Activated naive CD8-positive, alpha-beta T cell treated with anti-CD3 and anti-CD28 coated beads, Interleukin-2, amount 10 ng/mL, durations not matched to agents 7 days and 5 days (primary cell): ENCODE data around the gene TARP.
"Not testable (repeated sequence)": the region's sequence is repeated elsewhere in the genome, so short reads cannot be mapped to it uniquely, and the experiment has no call there.

Source experiments
- ATAC-seq: fragments of 150-1000 bp; cut with Tn5 transposase; one replicate; pipeline ENCODE4 v1.10.0; 2021; ENCODE audit warnings: low read depth, moderate library complexity
- POLR2A ChIA-PET: fragments of 350-600 bp; sonication (Branson Sonifier 250); formaldehyde crosslinking; loops from one replicate; lab custom pipeline; 2021; ENCODE audit warnings: antibody characterized with exemption; lab: Charles Lee
- DNase-seq: peaks from one replicate; pipeline ENCODE4 v3.0.0; 2021
- H3K27ac Mint-ChIP-seq: one replicate; pipeline ENCODE4 v1.8.0; 2022; ENCODE audit warnings: mild to moderate bottlenecking, mixed read lengths
- H3K27me3 Mint-ChIP-seq: one replicate; pipeline ENCODE4 v1.8.0; 2022; ENCODE audit warnings: mild to moderate bottlenecking, moderate library complexity, mixed read lengths
- H3K36me3 Mint-ChIP-seq: one replicate; pipeline ENCODE4 v1.8.0; 2021; ENCODE audit warnings: mild to moderate bottlenecking, mixed read lengths
- H3K4me1 Mint-ChIP-seq: one replicate; pipeline ENCODE4 v1.8.0; 2021; ENCODE audit warnings: mixed read lengths
- H3K4me3 Mint-ChIP-seq: one replicate; pipeline ENCODE4 v1.8.0; 2022; ENCODE audit warnings: mild to moderate bottlenecking, moderate library complexity, mixed read lengths
- H3K9me3 Mint-ChIP-seq: one replicate; pipeline ENCODE4 v1.8.0; 2021; ENCODE audit warnings: mixed read lengths

The TARP gene

GRCh38 chr7:38291650-38292049, 18.2 kb upstream of the TARP start:
- ATAC-seq (no peak), DNase-seq (no peak)
- Mint-ChIP-seq H3K4me1 (no peaks in the 10 kb centered on the region), H3K9me3 (no peaks in the 10 kb centered on the region), H3K4me3 (no peak overlapping the region), H3K27ac (no peak overlapping the region), H3K36me3 (no peaks in the 10 kb centered on the region), H3K27me3 (no peaks in the 10 kb centered on the region)
- POLR2A ChIA-PET: no interaction called here

- POLR2A ChIA-PET: no interaction called here
- no peaks in the 10 kb centered on the region for H3K9me3 Mint-ChIP-seq
- no peak overlapping the region for H3K4me3 Mint-ChIP-seq
- no peaks in the 10 kb centered on the region for H3K36me3 Mint-ChIP-seq
- H3K27ac Mint-ChIP-seq: no peak overlapping the region
- H3K4me1 Mint-ChIP-seq: no peaks in the 10 kb centered on the region
- H3K27me3 Mint-ChIP-seq: no peaks in the 10 kb centered on the region
- DNase-seq (no peak), ATAC-seq (no peak)
Observed at GRCh38 chr7:38291117-38291647, 17.7 kb upstream of the TARP start.

- no peaks in the 10 kb centered on the region for H3K9me3 Mint-ChIP-seq
- no peak for DNase-seq
- H3K4me1 Mint-ChIP-seq: no peaks in the 10 kb centered on the region
- no peak for ATAC-seq
- no peak overlapping the region for H3K27ac Mint-ChIP-seq
- H3K36me3 Mint-ChIP-seq: no peaks in the 10 kb centered on the region
- no peak overlapping the region for H3K4me3 Mint-ChIP-seq
- no peaks in the 10 kb centered on the region for H3K27me3 Mint-ChIP-seq
- POLR2A ChIA-PET: no interaction called here
Observed at GRCh38 chr7:38284553-38284952, 11.1 kb upstream of the TARP start.

DNA sequence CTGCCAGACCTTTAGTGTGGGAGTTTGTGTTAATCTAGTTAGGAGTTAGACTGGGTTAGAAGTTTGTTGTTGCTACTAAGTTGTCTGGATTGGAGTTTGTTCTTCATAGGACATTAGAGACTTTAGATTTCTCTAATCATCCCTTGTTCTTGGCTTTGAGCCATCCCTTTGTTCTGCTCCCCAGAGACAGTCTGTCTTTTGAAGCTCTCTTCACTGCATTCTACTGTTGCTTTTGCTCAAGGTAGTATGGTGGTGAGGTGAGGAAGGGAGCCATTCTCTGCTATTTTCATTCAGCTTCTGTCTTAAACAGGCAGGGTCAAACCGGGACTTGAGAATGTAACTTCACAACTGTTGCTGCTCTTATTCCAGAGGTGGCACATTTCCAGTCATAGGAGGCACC, 10.4 kb upstream of the TARP start:
- Mint-ChIP-seq H3K4me1 (no peaks in the 10 kb centered on the region), H3K27ac (no peak overlapping the region), H3K4me3 (no peak overlapping the region), H3K36me3 (no peaks in the 10 kb centered on the region), H3K9me3 (no peaks in the 10 kb centered on the region), H3K27me3 (no peaks in the 10 kb centered on the region)
- POLR2A ChIA-PET: no interaction called here
- DNase-seq: no peak
- ATAC-seq: no peak

DNA sequence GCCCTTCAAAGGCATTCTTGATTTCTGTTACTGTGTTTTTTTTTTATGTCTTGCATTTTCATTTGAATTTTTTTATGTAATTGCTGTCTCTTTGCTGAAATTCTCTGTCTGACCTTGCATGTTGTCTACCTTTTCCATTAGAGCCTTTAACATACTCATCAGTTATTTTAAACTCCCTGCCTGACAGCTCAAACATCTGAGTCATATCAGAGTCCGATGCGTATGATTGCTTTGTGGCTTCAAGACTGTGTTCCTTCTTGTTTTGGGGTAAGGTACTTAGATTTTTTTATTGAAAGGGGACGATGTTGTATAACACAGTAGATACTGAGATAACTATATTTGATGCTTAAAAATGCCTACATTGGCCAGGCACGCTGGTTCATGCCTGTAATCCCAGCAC, 9.7 kb upstream of the TARP start:
- no peak overlapping the region for H3K4me3 Mint-ChIP-seq
- no peak overlapping the region for H3K27ac Mint-ChIP-seq
- H3K4me1 Mint-ChIP-seq: no peaks in the 10 kb centered on the region
- DNase-seq (no peak), ATAC-seq (no peak)
- POLR2A ChIA-PET: no interaction called here
- H3K36me3 Mint-ChIP-seq: no peaks in the 10 kb centered on the region
- no peaks in the 10 kb centered on the region for H3K9me3 Mint-ChIP-seq
- H3K27me3 Mint-ChIP-seq: no peaks in the 10 kb centered on the region

DNA sequence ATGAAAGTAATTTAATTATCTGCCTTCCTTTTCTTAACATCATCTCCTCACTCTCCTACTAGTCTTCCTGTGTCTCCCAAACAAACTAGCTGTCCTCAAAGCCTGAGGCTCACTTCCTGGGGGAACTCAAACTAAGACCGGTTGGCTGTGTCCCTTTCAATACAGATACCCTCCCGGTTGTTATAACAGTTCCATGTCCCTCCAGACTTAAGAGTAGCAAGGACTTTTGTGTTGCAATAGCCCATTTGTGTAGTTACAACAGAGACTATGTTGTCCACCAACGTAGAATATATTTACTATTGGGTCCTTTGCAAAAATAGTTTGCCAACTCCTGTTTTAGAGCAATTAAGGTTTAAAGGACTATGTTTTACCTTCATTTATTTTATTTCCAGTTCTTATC, 8.6 kb upstream of the TARP start:
- no peak overlapping the region for H3K27ac Mint-ChIP-seq
- no peak overlapping the region for H3K4me3 Mint-ChIP-seq
- no peaks in the 10 kb centered on the region for H3K9me3 Mint-ChIP-seq
- no peaks in the 10 kb centered on the region for H3K4me1 Mint-ChIP-seq
- ATAC-seq (no peak), DNase-seq (no peak)
- H3K36me3 Mint-ChIP-seq: no peaks in the 10 kb centered on the region
- no peaks in the 10 kb centered on the region for H3K27me3 Mint-ChIP-seq
- POLR2A ChIA-PET: no interaction called here

- Mint-ChIP-seq H3K27ac (no peak overlapping the region), H3K36me3 (no peaks in the 10 kb centered on the region), H3K9me3 (no peaks in the 10 kb centered on the region), H3K4me1 (no peaks in the 10 kb centered on the region), H3K4me3 (no peak overlapping the region), H3K27me3 (no peaks in the 10 kb centered on the region)
- DNase-seq (no peak), ATAC-seq (no peak)
- POLR2A ChIA-PET: no interaction called here
Observed at GRCh38 chr7:38281266-38281665, 7.8 kb upstream of the TARP start.

- DNase-seq: no peak
- H3K27ac Mint-ChIP-seq: no peak overlapping the region
- no peaks in the 10 kb centered on the region for H3K4me1 Mint-ChIP-seq
- no peak for ATAC-seq
- no peaks in the 10 kb centered on the region for H3K27me3 Mint-ChIP-seq
- H3K9me3 Mint-ChIP-seq: no peaks in the 10 kb centered on the region
- no peaks in the 10 kb centered on the region for H3K36me3 Mint-ChIP-seq
- POLR2A ChIA-PET: no interaction called here
- H3K4me3 Mint-ChIP-seq: no peak overlapping the region
Observed at GRCh38 chr7:38280707-38281106, 7.3 kb upstream of the TARP start.

DNA sequence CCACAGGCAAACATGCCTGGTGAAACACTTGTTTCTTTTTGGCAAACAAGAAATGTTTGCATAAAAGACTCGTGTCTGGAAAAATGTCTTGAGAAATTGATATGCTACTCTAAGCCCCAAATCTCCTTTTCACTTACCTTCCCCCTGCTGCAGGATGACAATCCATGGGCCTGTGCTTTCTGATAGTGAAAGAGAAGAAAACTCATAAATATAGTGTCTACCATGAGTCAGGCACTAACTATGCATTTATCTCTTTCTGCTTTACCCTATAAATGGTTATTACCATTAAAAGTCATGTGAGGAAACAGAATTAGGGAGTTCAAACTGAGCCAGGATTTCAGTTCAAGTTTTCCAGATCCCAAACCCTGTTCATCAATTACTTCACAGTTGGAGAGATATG, 6.6 kb upstream of the TARP start:
- Mint-ChIP-seq H3K27ac (no peak overlapping the region), H3K4me3 (no peak overlapping the region), H3K36me3 (no peaks in the 10 kb centered on the region), H3K9me3 (no peaks in the 10 kb centered on the region), H3K4me1 (no peaks in the 10 kb centered on the region), H3K27me3 (no peaks in the 10 kb centered on the region)
- ATAC-seq (no peak), DNase-seq (no peak)
- POLR2A ChIA-PET: no interaction called here

GRCh38 chr7:38276096-38276877, 2.9 kb upstream of the TARP start:
- DNase-seq (no peak), ATAC-seq (no peak)
- POLR2A ChIA-PET: no interaction called here
- no peaks in the 10 kb centered on the region for H3K9me3 Mint-ChIP-seq
- peak overlapping the region; percentile 63 for H3K4me3 Mint-ChIP-seq
- peak overlapping the region; percentile 48 for H3K27ac Mint-ChIP-seq
- H3K4me1 Mint-ChIP-seq: no peaks in the 10 kb centered on the region
- no peaks in the 10 kb centered on the region for H3K36me3 Mint-ChIP-seq
- no peaks in the 10 kb centered on the region for H3K27me3 Mint-ChIP-seq

DNA sequence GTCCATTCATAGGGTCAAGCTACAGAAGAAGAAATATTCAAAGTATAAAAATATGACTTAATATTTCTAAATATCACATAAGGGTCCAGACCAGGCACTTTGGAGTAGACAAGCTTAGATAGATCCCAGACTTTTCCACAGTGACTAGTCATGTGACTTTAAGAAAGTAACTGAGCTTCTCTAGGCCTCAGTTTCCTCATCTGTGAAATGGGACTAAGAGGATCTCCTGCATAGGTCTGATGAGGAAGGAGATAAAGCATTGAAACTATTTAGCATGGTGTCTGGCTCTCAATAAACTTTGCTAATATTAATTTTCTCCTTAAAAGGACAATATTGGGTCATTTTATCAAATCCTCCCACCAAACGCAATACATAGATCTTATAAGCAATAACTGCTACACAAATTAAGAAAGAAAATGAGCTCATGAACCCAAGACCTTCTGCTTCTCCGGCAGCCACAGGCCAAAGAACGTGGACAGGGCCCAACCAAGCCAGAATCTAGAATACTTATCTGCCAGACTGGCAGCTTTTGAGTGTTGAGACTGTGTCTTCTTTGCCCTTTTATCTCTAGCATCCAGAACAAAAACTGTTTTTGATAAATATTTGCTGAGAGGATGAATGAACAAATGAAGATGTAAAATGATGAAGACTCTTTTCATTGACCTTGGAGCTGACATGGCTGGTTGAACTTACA, 1.6 kb upstream of the TARP start:
- H3K27ac Mint-ChIP-seq: peak overlapping the region; percentile 16
- H3K4me1 Mint-ChIP-seq: no peaks in the 10 kb centered on the region
- peak overlapping the region; percentile 32 for H3K4me3 Mint-ChIP-seq
- no peaks in the 10 kb centered on the region for H3K27me3 Mint-ChIP-seq
- POLR2A ChIA-PET: no interaction called here
- no peak for ATAC-seq
- no peaks in the 10 kb centered on the region for H3K9me3 Mint-ChIP-seq
- no peaks in the 10 kb centered on the region for H3K36me3 Mint-ChIP-seq
- DNase-seq: no peak

DNA sequence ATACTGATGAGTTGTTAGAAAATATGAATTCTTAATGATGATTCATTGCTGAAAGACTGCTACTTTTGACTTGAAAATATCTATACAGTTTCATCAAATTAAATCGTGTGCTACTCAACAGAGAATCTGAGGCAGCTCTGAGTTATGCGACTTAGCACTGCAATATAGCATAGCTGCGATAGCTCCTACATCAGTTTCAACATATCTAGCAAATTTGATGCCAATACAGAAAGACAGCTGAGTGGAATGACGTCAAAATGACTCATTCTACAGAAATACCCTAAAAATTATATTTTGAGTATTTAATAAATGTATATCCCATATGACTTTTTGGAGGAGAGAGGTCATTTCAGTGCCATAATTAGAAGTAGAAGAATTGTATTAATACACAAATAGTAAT, 1.1 kb upstream of the TARP start:
- no peaks in the 10 kb centered on the region for H3K4me1 Mint-ChIP-seq
- H3K27me3 Mint-ChIP-seq: no peaks in the 10 kb centered on the region
- H3K27ac Mint-ChIP-seq: no peak overlapping the region
- no peaks in the 10 kb centered on the region for H3K36me3 Mint-ChIP-seq
- DNase-seq: no peak
- H3K9me3 Mint-ChIP-seq: no peaks in the 10 kb centered on the region
- no peak for ATAC-seq
- POLR2A ChIA-PET: interaction anchor here (0.5 kb wide), 1 partner anchor 53 kb away, joined by 3 read pairs; no protein-coding TSS in a partner anchor
- H3K4me3 Mint-ChIP-seq: peak overlapping the region; percentile 37

DNA sequence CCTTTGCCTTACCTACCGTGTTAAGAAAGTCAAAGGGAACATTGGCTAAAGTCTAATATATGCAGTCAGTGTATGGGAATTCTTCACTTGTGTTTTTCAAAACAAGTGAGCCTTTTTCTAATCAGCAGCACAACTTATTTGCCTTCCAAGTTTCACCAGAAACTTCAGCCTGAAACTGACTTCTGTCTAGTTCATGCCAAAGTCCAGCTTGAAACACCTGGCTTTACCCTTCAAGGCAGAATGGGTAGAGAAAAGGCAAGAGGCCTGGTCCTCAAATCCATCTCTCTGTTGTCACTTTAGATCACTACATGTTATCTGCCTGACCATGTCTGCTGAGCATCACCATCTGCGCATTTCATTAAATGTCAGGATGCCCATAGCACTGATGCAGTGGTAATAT, 3.0 kb downstream of the TARP start:
- ATAC-seq, H3K27ac Mint-ChIP-seq, POLR2A ChIA-PET, DNase-seq, H3K36me3 Mint-ChIP-seq, H3K4me1 Mint-ChIP-seq, H3K27me3 Mint-ChIP-seq, H3K9me3 Mint-ChIP-seq: not testable (repeated sequence)
- peak overlapping the region; percentile 10 for H3K4me3 Mint-ChIP-seq

DNA sequence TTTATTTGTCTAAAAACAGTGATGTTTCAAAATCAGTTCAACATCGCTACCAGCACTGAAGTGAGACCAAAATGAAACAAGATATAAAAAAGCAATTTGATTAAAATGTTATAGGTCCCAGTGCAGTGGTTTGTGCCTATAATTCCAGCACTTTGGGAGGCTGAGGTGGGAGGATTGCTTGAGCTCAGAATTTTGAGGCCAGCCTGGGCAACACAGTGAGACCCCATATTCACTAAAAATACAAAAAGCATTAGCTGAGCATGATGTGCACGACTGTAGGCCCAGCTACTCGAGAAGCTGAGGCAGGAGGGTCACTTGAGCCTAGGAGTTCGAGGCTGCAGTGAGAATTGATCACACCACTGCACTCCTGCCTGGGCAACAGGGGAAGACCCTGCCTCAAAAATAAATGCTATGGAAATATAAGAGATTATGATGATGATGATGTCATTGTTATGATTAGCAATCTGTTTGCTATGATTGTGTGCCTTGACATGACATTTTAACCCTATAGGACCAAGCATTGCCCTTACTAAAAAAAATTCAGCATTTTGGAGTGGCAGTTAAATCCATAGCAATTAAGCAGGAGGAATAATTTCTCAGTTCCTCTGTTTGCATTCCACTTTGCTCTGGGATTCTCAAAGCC, 3.6 kb downstream of the TARP start:
- H3K4me1 Mint-ChIP-seq, H3K9me3 Mint-ChIP-seq, H3K27ac Mint-ChIP-seq, POLR2A ChIA-PET, ATAC-seq, DNase-seq, H3K36me3 Mint-ChIP-seq, H3K27me3 Mint-ChIP-seq: not testable (repeated sequence)
- H3K4me3 Mint-ChIP-seq: peak overlapping the region; percentile 10
